Thymus (tissue), 11 donors: ENCODE data around the gene PROM1. TPM values are rescaled to one million over a fixed set of nuclear protein-coding genes. Genes with fewer than 3 reads are reported as not detected.

ENCODE experiments used
- DNase-seq, 9 donors: peaks; one replicate each; pipeline ENCODE4 v3.0.0-alpha.2; 2013; ENCODE audit warnings: low spot score in 9 of 9, low read depth in 6 of 9, missing footprints in 1 of 9
- H3K27ac ChIP-seq, 2 donors: one replicate each; pipeline ENCODE4 v1.5.1; 2013; ENCODE audit warnings: control low read depth in 1 of 2, low read depth in 1 of 2, low read length in 1 of 2, mild to moderate bottlenecking in 1 of 2, moderate library complexity in 1 of 2
- H3K27me3 ChIP-seq, 2 donors: one replicate each; pipeline ENCODE4 v1.5.1; 2013; ENCODE audit warnings: low read length in 1 of 2; ENCODE audit not compliant: control insufficient read depth in 2 of 2, insufficient read depth in 1 of 2
- H3K36me3 ChIP-seq, 2 donors: one replicate each; pipeline ENCODE4 v1.5.1; 2013; ENCODE audit warnings: low read length in 1 of 2, mild to moderate bottlenecking in 1 of 2, moderate library complexity in 1 of 2; ENCODE audit not compliant: control insufficient read depth in 2 of 2, insufficient read depth in 2 of 2
- H3K4me1 ChIP-seq, 2 donors: one replicate each; pipeline ENCODE4 v1.5.1; 2013; ENCODE audit warnings: low read length in 2 of 2; ENCODE audit not compliant: control insufficient read depth in 2 of 2, insufficient read depth in 2 of 2
- H3K4me3 ChIP-seq, 2 donors: one replicate each; pipeline ENCODE4 v1.5.1; 2013; ENCODE audit warnings: low read length in 2 of 2, control low read depth in 1 of 2, mild to moderate bottlenecking in 1 of 2
- H3K9me3 ChIP-seq, 2 donors: one replicate each; pipeline ENCODE4 v1.5.1; 2013; ENCODE audit warnings: low read length in 1 of 2, mild to moderate bottlenecking in 1 of 2; ENCODE audit not compliant: control insufficient read depth in 2 of 2, insufficient read depth in 1 of 2
- WGBS: extraction: QIAGEN DNeasy Blood & Tissue Kit; methylation state at CpG from one replicate; pipeline ENCODE4 v1.1.7; 2013; 5-methylcytosine and 5-hydroxymethylcytosine counted together
- polyA plus RNA-seq: library from polyadenylated mRNA; stranded (reverse); fragments of 200-250 nt; gene quantifications from one replicate; pipeline ENCODE4 v1.2.3, GENCODE V29; 2013
- total RNA-seq: library from RNA; stranded (reverse); fragments of 120-200 nt; gene quantifications from one replicate; pipeline ENCODE4 v1.2.4, GENCODE V29; 2013
- donor health status: healthy.

The PROM1 gene
- total and polyA plus RNA-seq, 2 donors: 1.0 to 1.1 TPM

- no peaks in the 10 kb centered on the region for H3K36me3 ChIP-seq
- no peaks in the 10 kb centered on the region for H3K4me1 ChIP-seq
- no peaks in the 10 kb centered on the region for H3K9me3 ChIP-seq
- WGBS: 94% methylated on average over 6 of the region's 6 CpGs
- no peak overlapping the region for H3K4me3 ChIP-seq
- no peaks in the 10 kb centered on the region for H3K27me3 ChIP-seq
- DNase-seq: no peak
- no peak overlapping the region for H3K27ac ChIP-seq
These were observed 30.7 kb upstream of the PROM1 start for GRCh38 chr4:16114546-16114945.

DNA sequence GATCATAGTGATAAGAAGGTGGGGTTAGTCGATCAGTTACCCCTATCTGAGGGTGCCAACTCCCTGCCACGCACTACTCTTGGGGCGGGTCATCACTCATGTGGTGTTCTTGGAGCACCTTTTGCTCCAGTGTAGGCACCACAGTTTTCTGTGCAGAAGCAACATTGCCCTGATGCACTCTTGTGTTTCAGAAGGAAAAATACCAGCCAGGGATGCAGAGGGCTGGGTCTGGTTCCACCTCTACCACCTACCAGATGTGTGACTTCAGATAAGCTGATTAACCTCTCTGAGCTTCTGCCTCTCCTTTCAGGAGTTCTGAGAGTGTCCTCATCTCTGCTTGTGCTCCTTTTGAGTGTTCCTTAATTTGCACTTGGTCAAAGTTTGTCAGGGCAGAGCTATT, 29.9 kb upstream of the PROM1 start:
- H3K27me3 ChIP-seq: no peaks in the 10 kb centered on the region
- WGBS: 99% methylated on average over 3 of the region's 3 CpGs
- H3K9me3 ChIP-seq: no peaks in the 10 kb centered on the region
- no peak overlapping the region for H3K4me3 ChIP-seq
- DNase-seq: no peak
- no peaks in the 10 kb centered on the region for H3K36me3 ChIP-seq
- H3K27ac ChIP-seq: no peak overlapping the region
- no peaks in the 10 kb centered on the region for H3K4me1 ChIP-seq

DNA sequence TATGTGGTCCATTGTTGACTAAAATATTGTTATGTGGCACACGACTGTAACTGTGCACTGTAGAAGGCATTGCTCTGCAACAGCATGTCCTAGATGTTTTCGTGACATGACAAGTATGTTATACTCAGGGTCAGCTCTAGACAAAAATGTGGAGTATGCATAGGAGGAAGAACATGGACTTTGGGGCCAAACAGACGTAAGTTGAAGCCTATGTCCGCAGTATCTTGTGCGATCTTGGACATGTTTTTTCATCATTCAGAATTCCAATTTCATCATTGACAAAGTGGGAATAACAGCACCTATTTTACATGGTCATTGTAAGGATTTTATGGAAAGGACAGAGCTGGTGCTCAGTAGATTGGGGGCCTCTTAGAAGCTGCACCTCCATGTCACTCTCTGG, 27.7 kb upstream of the PROM1 start:
- WGBS: 97% methylated on average over 5 of the region's 5 CpGs
- no peak for DNase-seq
- no peaks in the 10 kb centered on the region for H3K4me1 ChIP-seq
- no peaks in the 10 kb centered on the region for H3K9me3 ChIP-seq
- no peak overlapping the region for H3K27ac ChIP-seq
- no peaks in the 10 kb centered on the region for H3K36me3 ChIP-seq
- no peaks in the 10 kb centered on the region for H3K27me3 ChIP-seq
- no peak overlapping the region for H3K4me3 ChIP-seq

DNA sequence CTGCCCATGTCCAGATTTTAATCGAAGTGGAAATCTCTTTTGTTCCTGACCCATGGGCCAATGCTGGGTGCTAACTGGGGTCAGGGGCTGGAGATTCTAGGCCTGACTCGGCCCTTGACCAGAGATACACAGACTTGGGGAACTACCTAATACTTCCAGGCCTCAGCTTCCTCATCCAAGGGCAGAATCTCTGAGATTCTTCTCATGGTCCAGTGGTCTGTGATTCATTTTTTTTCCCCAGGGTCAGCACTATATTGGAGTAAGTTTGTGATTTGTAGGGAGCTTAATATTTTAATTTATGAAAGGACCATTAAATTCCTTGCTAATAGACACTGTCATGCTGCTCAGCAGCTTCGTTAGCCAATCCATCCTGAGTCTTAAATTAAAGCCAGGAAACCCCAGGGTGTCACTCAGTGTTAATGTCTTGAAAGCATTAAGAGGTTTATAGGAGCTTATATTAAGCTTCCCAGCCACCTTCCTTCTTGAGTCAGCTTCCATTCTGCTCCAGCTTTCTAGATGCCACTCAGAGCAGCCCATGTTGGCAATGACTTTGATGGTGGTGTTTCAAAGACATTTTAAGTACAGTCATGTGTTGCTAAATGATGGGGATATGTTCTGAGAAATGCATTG, 27.0 kb upstream of the PROM1 start:
- DNase-seq: no peak
- Histone ChIP-seq H3K36me3 (no peaks in the 10 kb centered on the region), H3K4me3 (no peak overlapping the region), H3K27me3 (no peaks in the 10 kb centered on the region), H3K27ac (no peak overlapping the region), H3K9me3 (no peaks in the 10 kb centered on the region), H3K4me1 (no peaks in the 10 kb centered on the region)
- WGBS: 97% methylated on average over 3 of the region's 3 CpGs

DNA sequence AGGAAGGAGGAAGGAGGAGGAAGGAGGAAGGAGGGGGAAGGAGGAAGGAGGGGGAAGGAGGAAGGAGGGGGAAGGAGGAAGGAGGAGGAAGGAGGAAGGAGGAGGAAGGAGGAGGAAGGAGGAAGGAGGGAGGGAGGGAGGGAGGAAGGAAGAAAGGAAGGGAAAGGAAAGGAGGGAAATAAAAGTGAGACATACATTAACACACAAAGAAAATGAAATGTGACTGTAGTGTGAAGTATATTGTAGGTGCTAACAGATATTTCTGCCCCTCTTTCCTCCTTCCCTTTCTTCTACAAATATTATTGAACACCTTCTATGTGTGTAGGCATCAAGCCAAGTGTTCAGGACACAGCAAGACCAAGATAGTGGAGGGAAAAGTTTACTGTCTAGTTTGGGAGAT, 26.4 kb upstream of the PROM1 start:
- Histone ChIP-seq H3K36me3 (no peaks in the 10 kb centered on the region), H3K27me3 (no peaks in the 10 kb centered on the region), H3K4me1 (no peaks in the 10 kb centered on the region), H3K9me3 (no peaks in the 10 kb centered on the region), H3K4me3 (no peak overlapping the region), H3K27ac (no peak overlapping the region)
- no peak for DNase-seq

DNA sequence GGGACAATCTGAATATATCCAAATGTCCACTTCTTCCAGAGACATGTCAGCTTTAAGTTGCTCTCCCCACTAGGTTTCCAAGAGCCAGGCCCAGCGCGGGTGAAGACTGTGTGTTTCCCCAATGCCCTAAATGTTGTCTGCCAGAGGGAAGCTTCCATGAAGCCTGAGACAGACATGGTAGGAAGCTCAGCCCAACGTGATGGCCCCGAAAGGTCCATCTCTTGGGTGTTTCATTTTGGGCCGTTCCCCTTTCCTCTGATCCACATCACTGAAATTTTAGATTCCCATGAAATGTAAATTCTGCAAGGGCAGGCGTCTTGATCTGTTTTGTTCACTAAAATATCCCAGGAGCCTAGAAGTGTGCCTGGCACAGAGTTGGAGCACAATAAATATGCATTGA, 25.4 kb upstream of the PROM1 start:
- WGBS: 96% methylated on average over 6 of the region's 6 CpGs
- H3K27ac ChIP-seq: no peak overlapping the region
- H3K4me3 ChIP-seq: no peak overlapping the region

DNA sequence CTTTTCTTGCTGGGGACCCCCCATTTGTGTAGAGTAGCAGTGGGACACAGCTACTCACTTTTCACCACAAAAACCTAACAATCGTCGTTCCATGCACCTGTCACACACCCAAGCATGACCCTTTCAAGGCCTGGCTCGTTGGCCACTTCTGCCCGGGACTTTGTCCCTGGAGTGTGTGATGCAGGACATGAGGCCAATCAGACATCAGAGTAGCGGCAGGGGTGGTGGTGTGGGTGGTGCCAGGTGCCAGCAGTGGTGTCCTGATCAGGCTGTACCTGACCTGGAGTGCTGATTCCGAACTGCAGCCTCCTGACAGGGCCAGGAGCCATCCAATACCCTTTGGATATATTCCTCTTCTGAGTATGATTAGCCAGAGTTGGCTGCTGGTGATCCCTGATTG, 23.1 kb upstream of the PROM1 start:
- no peak overlapping the region for H3K4me3 ChIP-seq
- 92% methylated on average over 6 of the region's 6 CpGs for WGBS
- no peak overlapping the region for H3K27ac ChIP-seq
- H3K4me1 ChIP-seq: no peaks in the 10 kb centered on the region
- H3K36me3 ChIP-seq: no peaks in the 10 kb centered on the region
- H3K27me3 ChIP-seq: no peaks in the 10 kb centered on the region
- DNase-seq: no peak
- H3K9me3 ChIP-seq: no peaks in the 10 kb centered on the region

More for the DNA sequence above, 25.4 kb upstream of the PROM1 start:
- no peak for DNase-seq
- Histone ChIP-seq H3K9me3 (no peaks in the 10 kb centered on the region), H3K4me1 (no peaks in the 10 kb centered on the region), H3K36me3 (no peaks in the 10 kb centered on the region), H3K27me3 (no peaks in the 10 kb centered on the region)

DNA sequence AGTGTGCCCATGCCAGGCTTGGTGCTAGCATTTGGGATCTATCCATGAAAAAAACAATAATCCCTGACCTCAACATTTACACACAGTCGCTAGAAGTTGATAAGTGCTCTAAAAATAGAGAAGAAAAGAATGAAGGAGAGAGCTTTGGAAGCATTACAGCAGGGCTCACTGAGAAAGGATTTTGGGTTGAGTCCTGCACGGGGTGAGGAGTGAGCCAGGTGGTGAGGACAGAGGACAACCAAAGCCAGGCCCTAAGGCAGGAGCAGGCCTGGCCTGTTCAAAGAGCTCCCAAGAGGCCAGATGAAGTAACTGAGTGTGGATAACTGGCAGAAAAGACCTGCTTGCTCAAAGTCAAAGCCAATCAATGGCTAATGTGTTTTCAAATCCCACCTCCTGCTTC, 20.7 kb upstream of the PROM1 start:
- WGBS: 95% methylated on average over 2 of the region's 2 CpGs
- Histone ChIP-seq H3K4me1 (no peaks in the 10 kb centered on the region), H3K9me3 (no peaks in the 10 kb centered on the region), H3K36me3 (no peaks in the 10 kb centered on the region), H3K27ac (no peak overlapping the region), H3K27me3 (no peaks in the 10 kb centered on the region), H3K4me3 (no peak overlapping the region)
- DNase-seq: no peak

- WGBS: 96% methylated on average over 7 of the region's 7 CpGs
- Histone ChIP-seq H3K4me3 (no peak overlapping the region), H3K27me3 (no peaks in the 10 kb centered on the region), H3K27ac (no peak overlapping the region), H3K36me3 (no peaks in the 10 kb centered on the region), H3K4me1 (no peaks in the 10 kb centered on the region), H3K9me3 (no peaks in the 10 kb centered on the region)
- DNase-seq: no peak
These were observed 18.5 kb upstream of the PROM1 start for GRCh38 chr4:16102356-16102755.

DNA sequence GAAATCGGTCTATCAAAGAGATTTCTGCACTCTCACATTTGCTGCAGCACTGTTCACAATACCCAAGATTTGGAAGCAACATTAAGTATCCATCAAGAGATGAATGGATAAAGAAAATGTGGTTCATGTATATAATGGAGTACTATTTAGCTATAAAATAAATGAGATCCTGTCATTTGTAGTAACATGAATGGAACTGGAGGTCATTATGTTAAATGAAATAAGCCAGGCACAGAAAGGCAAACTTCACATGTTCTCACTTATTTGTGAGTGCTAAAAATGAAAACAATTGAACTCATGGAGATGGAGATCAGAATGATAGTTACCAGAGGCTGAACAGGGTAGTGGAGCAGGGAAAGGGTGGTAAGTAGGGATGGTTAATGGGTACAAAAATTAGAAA, 17.0 kb upstream of the PROM1 start:
- no peaks in the 10 kb centered on the region for H3K4me1 ChIP-seq
- H3K9me3 ChIP-seq: no peaks in the 10 kb centered on the region
- DNase-seq: no peak
- H3K27ac ChIP-seq: no peak overlapping the region
- 97% methylated on average over 1 of the region's 1 CpG for WGBS
- no peaks in the 10 kb centered on the region for H3K36me3 ChIP-seq
- H3K27me3 ChIP-seq: no peaks in the 10 kb centered on the region
- no peak overlapping the region for H3K4me3 ChIP-seq
